ENCODE measurements around the gene JMJD1C. TPM values are rescaled to one million over a fixed set of nuclear protein-coding genes. Genes with fewer than 3 reads are reported as not detected.

The JMJD1C gene
- total RNA-seq, 1 experiment from 2014 or later: 66.3 TPM

- H3K27me3 ChIP-seq (ENCODE audit: insufficient read depth, low read length): no peaks in the 10 kb centered on the region
- H3K9me2 ChIP-seq (ENCODE audit: insufficient read depth): no peaks in the 10 kb centered on the region
- H3K4me3 ChIP-seq (replicated peaks in 1 of 2; ENCODE audit: low read depth in 1 of 2, low read length in 2 of 2): no peak overlapping the region
- no peak overlapping the region for H3K9ac ChIP-seq (ENCODE audit: low read length)
- H2AFZ ChIP-seq (ENCODE audit: low read depth, low read length, poor library complexity, severe bottlenecking): no peak overlapping the region
- DNase-seq (ENCODE audit: low read depth, low spot score): no peak
- H4K20me1 ChIP-seq (ENCODE audit: insufficient read depth): peaks cover 6% of the 10 kb centered on the region
- no peak for ATAC-seq
- TF ChIP-seq ELF1 (IDR thresholded peaks at IDR 0.05; ENCODE audit: borderline replicate concordance, low read depth): no peak
- TF ChIP-seq POLR2AphosphoS5 (IDR thresholded peaks at IDR 0.05; ENCODE audit: low read depth, low read length): no peak
- TF ChIP-seq EZH2phosphoT487 (IDR thresholded peaks at IDR 0.05; ENCODE audit: borderline replicate concordance): no peak
- no peak for TF ChIP-seq ZBTB33 (IDR thresholded peaks at IDR 0.05; ENCODE audit: extremely low read depth, insufficient replicate concordance, low read length)
- TF ChIP-seq CTCF (IDR thresholded peaks at IDR 0.05 in 2 of 3, conservative IDR thresholded peaks at IDR 0.05 in 1 of 3; ENCODE audit: borderline replicate concordance in 1 of 3, insufficient read depth in 1 of 3, low read depth in 2 of 3, low read length in 2 of 3): no peak
- no peak for TF ChIP-seq SRF (IDR thresholded peaks at IDR 0.05; ENCODE audit: low read depth)
- no peak for TF ChIP-seq JUND (IDR thresholded peaks at IDR 0.05)
- no peak for TF ChIP-seq EZH2 (IDR thresholded peaks at IDR 0.05)
- no peak for TF ChIP-seq POLR2A (IDR thresholded peaks at IDR 0.05; ENCODE audit: borderline replicate concordance, extremely low read depth, insufficient read depth, insufficient read length)
- no peak for TF ChIP-seq SIN3A (IDR thresholded peaks at IDR 0.05; ENCODE audit: low read depth)
- no peak for TF ChIP-seq MAX (IDR thresholded peaks at IDR 0.05)
- no peak for TF ChIP-seq SP1 (IDR thresholded peaks at IDR 0.05; ENCODE audit: low read depth)
- TF ChIP-seq CEBPB (IDR thresholded peaks at IDR 0.05; ENCODE audit: low read depth): no peak
- POLR2A ChIA-PET: no interaction called here
- RAD21 ChIA-PET (ENCODE audit: low non-redundant PET in 1 of 2, low total read pairs in 2 of 2, uncharacterized antibody in 2 of 2, unreplicated experiment in 2 of 2): interaction anchor here in 1 of 2 experiments (0.7 kb wide), 1 partner anchor 113 kb away, joined by 4 read pairs; no protein-coding TSS in a partner anchor
- no peak overlapping the region for H3K4me2 ChIP-seq (ENCODE audit: low read length)
- intact Hi-C loops (cut with micrococcal nuclease): no loop called here
- H3K36me3 ChIP-seq (ENCODE audit: control insufficient read depth in 1 of 2, insufficient read depth in 2 of 2, low read length in 2 of 2): no peaks in the 10 kb centered on the region
- BruUV-seq (replicated peaks): no TSS peak
- H3K9me3 ChIP-seq (ENCODE audit: control insufficient read depth in 1 of 2, insufficient read depth in 1 of 2, low read depth in 1 of 2, low read length in 2 of 2): no peaks in the 10 kb centered on the region
- H3K4me1 ChIP-seq (ENCODE audit: control insufficient read depth in 1 of 2, insufficient read depth in 2 of 2, low read length in 2 of 2): peaks cover 8 to 9% of the 10 kb centered on the region in 2 experiments; a peak in 3 of 4 replicates
- H3K27ac ChIP-seq (ENCODE audit: low read depth, low read length): no peak overlapping the region
- CTCF ChIA-PET: no interaction called here
- peaks cover 98% of the 10 kb centered on the region for H3K79me2 ChIP-seq (ENCODE audit: insufficient read depth, low read length)
Observed at GRCh38 chr10:63247771-63248170, 218.0 kb downstream of the JMJD1C start.

Measured in HCT116 (cell line).